ENCODE data around the gene CPNE4. TPM values are rescaled to one million over a fixed set of nuclear protein-coding genes. Genes with fewer than 3 reads are reported as not detected.

Gene CPNE4
- total RNA-seq, 1 donor from 2014 or later = 3.2 TPM

DNA sequence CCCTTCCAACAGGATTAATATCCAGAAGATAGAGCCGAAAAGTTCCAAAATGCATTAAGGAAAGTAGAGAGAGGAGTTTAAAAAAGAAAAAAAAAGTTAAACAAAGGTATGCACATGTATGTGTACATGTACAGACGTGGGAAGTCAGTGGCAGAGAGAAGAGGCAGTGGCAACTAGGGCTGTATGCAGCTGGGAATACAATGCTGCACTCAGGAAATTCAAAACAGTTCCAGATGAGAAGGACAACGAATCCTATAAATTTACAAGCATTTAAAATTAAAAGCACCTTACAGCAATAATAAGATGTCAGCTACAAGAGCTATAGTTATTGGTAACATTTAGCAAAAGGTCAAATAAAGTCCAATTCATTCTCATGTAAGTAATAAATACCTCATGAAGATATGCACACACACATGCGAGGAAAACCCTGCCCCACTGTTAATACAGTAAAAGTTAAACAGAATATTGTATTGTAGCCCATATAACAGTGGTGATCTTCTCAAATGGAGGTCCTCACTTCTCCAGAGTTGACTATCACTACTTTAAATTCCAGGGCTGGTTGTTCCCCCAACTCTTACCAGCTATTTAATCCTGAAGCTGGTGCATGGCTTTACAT, 550.2 kb downstream of the CPNE4 start:
- Histone ChIP-seq H3K27ac (no peak overlapping the region), H3K4me1 (no peaks in the 10 kb centered on the region), H3K27me3 (no peaks in the 10 kb centered on the region), H3K36me3 (peaks cover 0 to 38% of the 10 kb centered on the region in 2 donors), H3K9me3 (no peaks in the 10 kb centered on the region), H3K4me3 (no peak overlapping the region)
- TF ChIP-seq, protein P1, sequence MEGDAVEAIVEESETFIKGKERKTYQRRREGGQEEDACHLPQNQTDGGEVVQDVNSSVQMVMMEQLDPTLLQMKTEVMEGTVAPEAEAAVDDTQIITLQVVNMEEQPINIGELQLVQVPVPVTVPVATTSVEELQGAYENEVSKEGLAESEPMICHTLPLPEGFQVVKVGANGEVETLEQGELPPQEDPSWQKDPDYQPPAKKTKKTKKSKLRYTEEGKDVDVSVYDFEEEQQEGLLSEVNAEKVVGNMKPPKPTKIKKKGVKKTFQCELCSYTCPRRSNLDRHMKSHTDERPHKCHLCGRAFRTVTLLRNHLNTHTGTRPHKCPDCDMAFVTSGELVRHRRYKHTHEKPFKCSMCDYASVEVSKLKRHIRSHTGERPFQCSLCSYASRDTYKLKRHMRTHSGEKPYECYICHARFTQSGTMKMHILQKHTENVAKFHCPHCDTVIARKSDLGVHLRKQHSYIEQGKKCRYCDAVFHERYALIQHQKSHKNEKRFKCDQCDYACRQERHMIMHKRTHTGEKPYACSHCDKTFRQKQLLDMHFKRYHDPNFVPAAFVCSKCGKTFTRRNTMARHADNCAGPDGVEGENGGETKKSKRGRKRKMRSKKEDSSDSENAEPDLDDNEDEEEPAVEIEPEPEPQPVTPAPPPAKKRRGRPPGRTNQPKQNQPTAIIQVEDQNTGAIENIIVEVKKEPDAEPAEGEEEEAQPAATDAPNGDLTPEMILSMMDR (IDR thresholded peaks at IDR 0.05) = no peak
- no peak for TF ChIP-seq POLR2AphosphoS5 (IDR thresholded peaks at IDR 0.05; ENCODE audit: insufficient read depth in 1 of 2, low read depth in 1 of 2)
- TF ChIP-seq POLR2A (IDR thresholded peaks at IDR 0.05) = no peak
- DNase-seq (ENCODE audit: extremely low spot score in 2 of 2) = no peak
- intact Hi-C loops (cut with DNase I) = loop anchor here (5.0 kb wide), 1 partner anchor 1483 kb away; no protein-coding TSS in a partner anchor

Small RNA genes lying within 50 kb of the gene (microRNA-seq; reads per million reads assigned to microRNA genes)
- not detected for gene MIR5704 (ENCODE audit: borderline number of aligned reads, borderline replicate concordance)

Small RNA genes lying within 50 kb of the gene (small RNA-seq; reads per million reads assigned to genes)
- gene AC107027.2 (not detected), gene MIR5704 (not detected)

All from vagina (tissue), 2 donors.